Fibroblast of skin of left biceps (primary cell): Measurements from ENCODE around the gene WNK1.
"Not testable (repeated sequence)": the region's sequence is repeated elsewhere in the genome, so short reads cannot be mapped to it uniquely, and the experiment has no call there.

ENCODE experiments used
- DNase-seq, 2 experiments: peaks; one replicate each; pipeline ENCODE4 v3.0.0-alpha.2; 2013; ENCODE audit warnings: low read depth in 2 of 2

WNK1 gene

DNA sequence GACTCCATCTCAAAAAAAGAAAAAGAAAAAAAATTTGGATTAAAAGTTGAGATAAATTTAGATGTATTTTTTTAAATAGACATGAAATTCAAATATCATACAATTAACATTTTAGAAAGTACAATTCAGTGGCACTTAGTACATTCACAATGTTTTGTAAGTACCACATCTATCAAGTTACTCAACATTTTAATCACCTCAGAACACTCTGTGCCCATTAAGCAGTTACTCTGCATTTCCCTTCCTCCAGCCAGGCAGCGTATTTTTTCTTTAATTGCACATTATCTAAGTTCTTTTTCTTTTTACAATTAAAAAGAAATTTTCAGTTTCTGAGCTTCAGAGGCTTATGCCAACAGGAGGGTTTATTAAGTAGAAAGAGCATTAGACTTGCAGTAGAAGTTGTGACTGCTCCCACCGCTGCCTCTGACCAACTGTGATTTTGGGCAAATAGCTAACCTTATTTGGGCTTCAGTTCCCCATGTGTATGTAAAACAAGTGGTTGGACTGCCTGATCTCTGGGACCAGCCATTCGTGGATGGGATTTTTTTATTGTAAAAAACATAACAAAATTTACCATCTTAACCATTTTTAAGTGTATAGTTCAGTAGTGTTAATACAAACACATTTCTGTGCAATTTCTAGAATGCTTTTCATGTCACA lies 65.7 kb downstream of the WNK1 start:
- DNase-seq = no peak

DNA sequence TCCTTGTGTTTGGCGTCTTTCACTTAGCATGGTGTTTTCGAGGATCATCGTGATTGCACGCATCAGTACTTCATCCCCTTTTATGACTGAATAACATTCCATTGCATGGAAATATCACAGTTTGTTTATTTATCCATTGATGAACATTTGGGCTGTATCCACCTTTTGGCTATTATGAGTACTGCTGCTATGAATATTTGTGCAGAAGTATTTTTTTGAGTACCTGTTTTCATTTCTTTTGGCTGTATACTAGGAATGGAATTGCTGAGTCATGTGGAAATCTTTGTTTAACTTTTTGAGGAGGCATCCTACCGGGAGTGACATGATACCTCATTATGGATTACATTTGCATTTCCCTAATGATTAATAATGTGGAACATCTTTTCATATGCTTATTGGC lies 66.4 kb downstream of the WNK1 start:
- DNase-seq = no peak

GRCh38 chr12:820336-820735 lies 68.0 kb downstream of the WNK1 start:
- no peak for DNase-seq

DNA sequence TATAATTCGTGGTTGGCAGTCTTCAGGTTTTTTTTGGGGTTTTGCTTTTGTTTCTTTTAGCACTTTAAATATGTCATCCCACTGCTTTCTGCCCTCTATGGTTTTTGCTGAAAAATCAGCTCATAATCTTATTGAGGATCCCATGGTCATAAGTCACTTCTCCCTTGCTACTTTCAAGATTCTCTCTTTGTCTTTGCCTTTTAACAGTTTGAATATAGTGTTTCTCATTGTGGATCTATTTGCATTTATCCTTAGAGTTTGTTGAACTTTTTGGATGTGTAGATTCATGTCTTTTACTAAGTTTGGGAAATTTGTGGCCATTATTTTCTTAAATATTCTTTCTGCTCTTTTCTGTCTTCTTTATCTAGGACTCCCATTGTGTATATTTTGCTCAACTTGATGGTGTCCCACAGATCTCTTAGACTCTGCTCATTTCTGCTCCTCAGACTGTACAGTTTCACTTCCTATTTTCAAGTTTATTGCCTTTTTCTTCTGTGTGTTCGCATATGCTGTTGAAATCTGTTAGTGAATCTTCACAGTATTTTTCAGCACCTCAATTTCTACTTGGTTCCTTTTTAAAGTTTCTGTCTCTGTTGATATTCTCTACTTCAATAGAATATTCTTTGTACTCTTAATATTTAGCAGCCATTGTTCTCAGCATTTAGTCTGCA lies 70.8 kb downstream of the WNK1 start:
- DNase-seq = no peak

GRCh38 chr12:826331-826730 lies 74.0 kb downstream of the WNK1 start:
- DNase-seq = no peak

- DNase-seq = no peak
Measured at GRCh38 chr12:828726-829395, 76.5 kb downstream of the WNK1 start.

DNA sequence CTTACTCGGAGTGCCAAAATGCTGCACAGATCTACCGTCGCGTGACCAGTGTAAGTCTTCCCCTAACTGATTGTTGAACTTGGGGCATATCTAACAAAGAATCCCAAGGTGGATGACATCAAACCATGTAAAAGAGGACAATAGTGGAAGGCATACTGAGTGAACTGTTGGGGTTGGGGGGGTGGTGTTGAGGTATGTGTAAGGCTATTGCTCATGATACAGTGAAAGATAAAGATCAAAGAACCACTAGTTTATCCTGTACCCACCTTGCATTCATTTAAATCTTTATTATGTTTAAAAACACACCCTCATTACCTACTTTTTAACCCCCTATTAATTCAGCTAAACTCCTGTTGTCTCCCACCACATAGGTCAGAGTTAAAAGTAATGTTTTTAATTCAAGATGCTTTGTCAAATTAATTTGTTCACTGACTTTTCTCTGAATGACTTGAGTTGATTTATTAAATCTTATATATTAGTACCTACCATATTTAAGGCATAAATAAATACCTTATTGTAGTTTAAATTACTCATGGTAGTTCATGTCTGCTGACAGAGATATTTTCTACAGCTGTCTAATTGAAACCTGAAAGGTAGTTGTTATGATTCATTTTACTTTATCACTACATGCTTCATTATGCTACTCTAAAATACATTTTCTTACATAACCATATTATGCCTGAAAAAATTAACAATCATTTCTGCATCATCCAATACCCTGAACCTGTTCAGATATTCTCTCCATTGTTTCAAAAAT lies 77.9 kb downstream of the WNK1 start:
- no peak for DNase-seq

- DNase-seq = no peak
Measured at GRCh38 chr12:835754-836518, 83.6 kb downstream of the WNK1 start.

- no peak for DNase-seq
Measured at GRCh38 chr12:836952-837351, 84.6 kb downstream of the WNK1 start.

DNA sequence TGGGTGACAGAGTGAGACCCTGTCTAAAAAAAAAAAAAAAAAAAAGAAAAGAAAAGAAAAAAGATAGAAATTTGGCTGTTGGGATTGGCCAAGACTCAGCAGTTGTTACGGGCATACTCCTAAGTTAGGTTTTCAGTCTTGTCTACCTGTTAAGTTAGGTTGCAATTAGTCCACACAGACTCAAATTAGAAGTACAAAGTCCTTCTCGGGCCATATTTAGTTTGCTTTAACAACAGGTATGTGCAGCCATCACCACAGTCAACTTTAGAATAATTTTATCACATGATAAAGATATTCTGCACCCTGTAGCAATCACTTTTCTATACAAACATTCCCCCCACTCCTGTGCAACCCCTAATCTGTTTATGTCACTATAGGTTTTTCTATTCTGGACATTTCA lies 85.2 kb downstream of the WNK1 start:
- no peak for DNase-seq

DNA sequence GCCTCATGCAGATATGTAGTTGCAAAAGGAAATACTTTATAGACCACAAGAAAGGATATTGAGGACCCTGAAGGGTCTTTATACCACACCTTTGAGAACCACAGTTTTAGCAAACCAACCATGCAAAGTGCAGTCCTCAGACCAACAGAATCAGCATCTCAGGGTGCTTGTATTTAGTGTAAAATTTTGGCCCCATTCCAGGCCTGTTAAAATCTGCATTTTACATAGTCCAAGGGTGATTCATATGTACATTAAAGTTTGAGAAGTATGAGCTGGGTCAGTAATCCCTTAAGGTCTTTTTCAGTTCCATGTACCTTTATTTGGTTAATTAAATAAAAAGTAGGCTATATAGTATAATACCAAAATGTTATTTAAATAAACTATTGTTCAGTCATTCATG lies 91.2 kb downstream of the WNK1 start:
- DNase-seq = peak; percentile 34 to 47

DNA sequence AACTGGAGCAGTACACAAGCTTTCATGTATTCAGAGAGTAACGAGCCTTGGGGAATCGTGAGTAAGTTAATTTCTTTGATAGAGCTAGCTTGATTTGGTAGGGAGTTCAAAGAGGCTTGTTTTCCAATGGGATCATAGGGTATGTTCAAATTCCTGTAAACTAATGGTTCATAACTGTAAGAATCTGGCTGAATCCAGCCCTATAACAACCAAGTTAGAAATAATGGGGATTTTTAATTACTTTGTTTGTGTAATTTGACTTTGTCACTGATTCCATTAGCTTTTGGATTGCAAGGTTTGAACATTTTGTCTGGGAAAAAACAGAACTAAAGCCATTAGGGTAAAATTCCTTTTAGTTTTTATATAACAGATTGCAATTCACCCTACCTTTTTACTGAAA lies 94.0 kb downstream of the WNK1 start:
- no peak for DNase-seq

DNA sequence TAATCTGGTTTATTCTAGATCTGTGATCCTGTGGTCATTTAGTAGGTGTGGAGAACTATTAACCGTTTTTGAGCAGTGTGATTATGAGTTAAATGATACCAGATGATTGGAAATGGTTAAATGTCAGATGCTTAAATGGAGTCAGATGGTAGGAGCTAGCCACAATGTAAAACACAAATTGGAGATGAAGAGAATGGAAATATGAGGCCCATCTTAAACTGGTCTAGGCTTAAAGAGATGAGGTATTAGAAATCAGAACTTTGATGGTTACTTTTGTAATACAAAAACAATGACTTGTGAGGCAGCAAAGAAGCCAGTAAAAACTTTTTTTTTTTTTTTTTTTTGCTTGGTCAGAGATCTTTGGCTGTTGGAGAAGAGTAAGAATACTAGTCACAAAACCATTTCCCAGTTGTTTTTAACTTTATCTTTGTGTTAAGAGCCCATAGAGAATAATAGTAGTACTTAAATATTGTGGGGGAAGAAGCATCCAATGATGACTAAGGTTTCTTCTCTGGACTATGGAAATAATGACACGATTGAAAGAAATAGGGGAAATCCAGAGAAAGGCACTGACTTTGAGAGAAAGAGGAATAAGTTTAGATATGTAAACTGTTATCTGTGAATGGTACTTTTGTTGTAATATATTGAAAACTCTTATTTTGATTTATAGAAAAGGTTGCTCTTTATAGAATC lies 95.9 kb downstream of the WNK1 start:
- no peak for DNase-seq

DNA sequence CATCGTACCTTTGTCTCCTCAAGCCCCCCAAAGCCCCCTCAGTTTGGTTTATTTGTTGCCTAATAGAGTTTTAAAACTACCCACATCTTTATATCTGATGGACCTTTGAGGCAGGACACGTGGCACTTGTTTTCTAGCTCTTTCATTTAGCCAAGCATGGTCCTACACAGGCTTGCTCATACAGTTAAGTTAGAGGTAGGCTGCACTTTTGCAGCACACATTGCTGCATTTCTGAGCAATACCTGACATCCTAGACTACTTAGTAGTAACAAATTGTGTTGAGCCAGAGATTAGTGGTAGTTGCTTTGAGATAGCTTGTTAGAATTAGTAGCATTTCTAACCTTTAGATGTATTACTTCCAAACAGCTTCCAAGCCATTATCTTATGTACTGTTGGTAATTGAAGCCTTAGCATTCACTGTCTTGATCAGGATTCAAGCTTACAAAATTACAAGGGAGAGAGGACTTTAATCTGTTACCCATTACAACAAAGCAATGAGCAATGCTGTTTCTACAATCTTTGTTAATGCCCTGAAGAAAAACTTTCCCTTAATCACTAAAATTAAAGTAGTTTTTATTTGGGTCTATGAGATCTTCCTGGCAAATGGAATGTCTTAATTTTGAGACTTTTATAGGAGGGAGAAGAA lies 96.6 kb downstream of the WNK1 start:
- no peak for DNase-seq

GRCh38 chr12:849733-850437 lies 97.5 kb downstream of the WNK1 start:
- DNase-seq = not testable (repeated sequence)

DNA sequence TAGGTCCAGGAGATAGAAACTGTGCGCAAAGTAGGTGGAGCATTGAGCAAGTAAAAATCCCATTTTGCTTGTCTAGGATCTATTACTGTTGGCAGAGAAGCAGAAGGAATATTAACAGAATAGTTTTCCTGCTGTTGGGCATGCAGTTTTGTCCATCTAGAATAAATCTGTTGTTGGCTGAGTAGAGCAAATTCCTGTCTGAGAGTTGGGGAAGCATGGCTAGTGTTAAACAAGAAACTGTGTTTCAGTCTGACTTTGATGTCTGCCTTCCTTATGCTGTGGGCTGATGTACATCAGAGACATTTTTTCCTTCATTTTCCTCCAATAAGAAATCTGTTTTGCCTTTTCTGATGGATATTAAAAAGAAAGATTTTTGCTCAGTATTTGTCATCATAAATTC lies 99.0 kb downstream of the WNK1 start:
- DNase-seq = no peak

DNA sequence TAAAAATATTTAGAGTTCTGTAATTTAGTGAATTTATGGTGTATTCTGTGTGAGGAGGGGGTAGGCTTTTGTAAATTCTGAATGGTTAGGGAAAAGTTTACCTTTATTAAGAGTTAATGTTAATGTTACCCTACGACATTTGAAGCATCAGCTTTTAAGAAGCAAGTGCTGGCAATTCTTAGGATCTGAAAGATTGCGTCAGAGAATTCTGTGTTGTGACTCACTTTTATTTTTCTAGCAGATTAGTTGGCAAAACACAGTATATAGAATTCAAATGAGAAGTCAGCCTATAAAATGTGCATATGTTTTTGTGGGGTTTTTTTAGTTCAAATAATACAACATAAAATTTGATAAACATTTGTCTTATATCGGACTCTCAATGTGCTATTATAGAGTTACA lies 99.5 kb downstream of the WNK1 start:
- DNase-seq = peak; percentile 43 to 44

DNA sequence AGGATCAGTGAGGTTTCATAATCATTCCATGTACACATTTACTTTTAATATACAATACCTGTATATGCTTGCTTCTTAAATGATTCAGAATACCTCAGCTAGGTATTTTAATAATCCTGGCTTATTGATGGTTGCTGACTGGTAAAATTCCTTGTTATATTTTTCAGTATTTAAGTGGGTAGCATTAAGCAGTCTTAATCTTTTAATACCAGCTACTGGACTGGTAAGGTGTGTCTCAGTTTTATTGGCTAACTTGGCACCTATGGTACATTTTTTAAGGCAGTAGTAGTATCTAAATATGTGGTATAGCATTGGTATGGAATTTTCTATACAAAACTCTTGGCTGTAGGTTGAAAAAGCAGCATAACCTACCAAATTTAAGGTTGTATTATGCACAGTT lies 100.5 kb downstream of the WNK1 start:
- DNase-seq = no peak

DNA sequence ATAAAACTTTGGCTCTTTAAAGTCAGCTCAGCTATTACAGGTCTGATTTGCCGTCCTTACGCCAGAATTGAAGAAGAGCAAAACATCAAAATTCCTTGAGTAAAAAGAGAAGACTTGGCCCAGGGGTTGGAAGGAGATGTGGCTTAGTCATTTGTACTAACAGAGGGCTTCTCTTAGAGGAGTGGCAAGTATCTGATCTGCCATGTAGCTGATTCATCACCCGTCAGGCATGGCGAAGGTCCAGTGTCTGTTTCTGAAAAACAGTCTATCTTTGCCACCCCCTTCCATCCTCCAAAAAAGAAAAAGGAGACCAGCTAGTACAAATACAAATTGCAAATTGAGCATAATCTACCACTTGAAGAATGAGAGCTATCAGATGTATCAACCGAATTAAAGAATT lies 105.2 kb downstream of the WNK1 start:
- no peak for DNase-seq

DNA sequence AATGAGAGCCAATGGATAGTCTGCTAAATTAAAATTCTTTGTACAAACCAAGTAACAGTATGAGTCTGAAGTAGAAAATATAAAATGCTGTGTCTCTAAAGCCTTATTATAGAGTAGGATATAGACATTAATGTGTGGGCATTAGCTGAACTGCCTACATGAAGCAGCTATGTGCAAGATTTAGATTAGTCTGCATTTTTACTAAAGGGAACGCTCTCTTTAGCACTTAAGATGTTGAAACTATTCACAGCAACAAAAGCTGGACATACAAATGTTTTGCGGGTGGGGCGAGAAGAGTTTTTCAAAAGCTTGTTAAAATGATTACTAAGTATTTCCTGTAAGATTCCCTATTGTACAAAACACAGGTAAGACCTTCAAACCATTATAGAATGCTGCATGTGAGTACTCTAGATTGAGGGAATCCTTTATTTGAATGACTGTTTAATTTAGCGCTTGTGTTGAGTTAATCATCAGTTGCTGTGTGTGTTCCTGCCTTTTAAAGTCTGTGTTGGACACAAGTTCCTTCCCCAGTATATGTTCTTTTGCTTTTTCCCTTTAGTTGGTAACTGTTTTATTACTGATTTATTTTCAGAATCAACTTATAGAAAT lies 110.0 kb downstream of the WNK1 start:
- DNase-seq = no peak
